Activated CD4-positive, alpha-beta T cell treated with anti-CD3 and anti-CD28 coated beads for 48 hours (primary cell): ENCODE results near the gene CBLN1.
"Not testable (repeated sequence)": the region's sequence is repeated elsewhere in the genome, so short reads cannot be mapped to it uniquely, and the experiment has no call there.

Experiments
- DNase-seq: peaks from one replicate; pipeline ENCODE4 v3.0.0-alpha.2; 2020

CBLN1 gene

DNA sequence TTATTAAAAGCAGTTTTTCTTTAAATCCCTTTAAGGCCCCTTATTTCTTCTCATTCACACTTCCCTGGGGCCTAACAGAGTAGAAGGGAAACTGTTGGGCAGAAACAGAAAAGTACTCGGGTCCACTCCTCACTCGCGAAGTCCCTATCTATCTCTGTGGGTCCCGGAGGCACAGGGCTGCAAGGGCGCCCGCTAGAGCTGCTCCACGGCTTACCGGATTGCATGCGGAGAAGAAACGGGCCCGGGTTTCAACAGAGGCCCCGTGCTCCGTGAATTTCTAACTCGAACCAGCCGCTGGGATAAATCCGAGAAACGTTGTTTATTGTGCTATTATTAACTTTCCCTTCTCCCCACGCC is 4.3 kb downstream of the CBLN1 start:
- DNase-seq = no peak

GRCh38 chr16:49276646-49277385 is 4.8 kb downstream of the CBLN1 start:
- no peak for DNase-seq

DNA sequence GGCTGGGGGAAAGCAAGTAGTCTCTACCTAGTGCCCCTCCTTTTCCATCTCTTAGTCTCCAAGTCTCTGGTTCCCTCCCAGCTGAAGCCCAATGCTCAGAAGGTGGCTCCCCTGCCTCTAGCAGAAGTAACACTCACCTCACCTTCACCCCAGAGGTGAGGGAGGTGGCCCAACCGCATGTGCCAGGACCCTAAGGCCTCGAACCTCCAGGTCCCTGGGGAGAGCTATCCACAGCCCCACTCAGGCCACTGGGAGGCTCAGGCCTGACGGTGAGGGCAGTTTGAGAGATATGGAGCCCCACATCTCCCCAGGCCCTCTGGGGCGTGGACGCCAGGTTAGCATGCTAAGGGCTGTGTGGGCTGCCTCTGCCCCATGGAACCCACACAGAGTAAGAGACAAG is 5.8 kb downstream of the CBLN1 start:
- no peak for DNase-seq

DNA sequence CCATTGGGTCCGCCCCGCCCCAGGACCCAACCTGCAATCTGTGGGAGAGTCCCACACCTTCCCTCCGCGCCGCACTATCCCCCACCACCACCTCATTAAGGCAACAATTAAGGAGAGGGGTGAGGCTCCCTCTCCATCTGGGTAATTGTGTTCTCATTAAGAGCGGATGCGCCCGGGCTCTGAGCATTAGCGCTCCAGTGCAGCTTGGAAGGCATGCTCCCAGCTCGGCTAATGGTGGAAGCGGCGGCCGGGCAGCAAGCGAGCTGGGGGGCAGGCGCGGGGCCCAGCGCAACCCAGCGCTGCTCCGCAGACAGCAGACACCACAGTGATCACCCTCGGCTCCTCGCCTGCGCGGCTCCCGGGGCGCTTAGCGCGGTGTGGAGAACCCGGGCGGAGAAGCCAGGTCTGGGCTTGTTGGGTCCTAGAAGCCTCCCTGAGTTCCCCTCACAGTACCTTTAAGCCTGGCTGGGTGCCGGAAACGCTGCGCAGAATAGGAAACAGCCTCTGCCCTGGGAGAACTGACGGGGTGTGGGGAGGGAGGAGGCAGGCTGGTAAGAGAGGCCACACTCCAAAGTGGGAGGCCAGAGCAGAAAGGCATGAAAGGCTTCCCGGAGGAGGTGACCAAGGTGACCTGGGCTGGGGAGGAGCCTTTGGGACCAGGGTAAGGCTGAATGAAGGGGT is 6.4 kb downstream of the CBLN1 start:
- no peak for DNase-seq

GRCh38 chr16:49274591-49274990 is 7.0 kb downstream of the CBLN1 start:
- DNase-seq = no peak

DNA sequence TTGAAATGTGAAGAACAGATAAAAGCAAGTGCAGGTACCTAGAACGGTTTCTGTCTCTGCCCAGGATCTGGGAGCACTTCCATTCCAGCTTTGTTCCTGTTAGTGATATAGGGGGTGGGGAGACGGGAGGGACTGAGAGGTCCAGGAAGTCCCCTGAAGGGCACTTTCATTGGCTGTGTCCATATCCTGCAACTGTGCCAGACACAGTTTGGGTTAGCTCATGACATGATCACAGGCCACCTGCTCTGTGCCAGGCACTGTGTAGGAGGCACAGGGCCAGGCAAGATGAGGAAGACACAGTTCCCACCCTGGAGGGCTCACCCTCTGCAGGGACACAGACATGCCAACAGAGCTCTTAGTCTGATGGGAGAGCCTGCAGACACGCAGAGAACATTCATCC is 7.9 kb downstream of the CBLN1 start:
- no peak for DNase-seq

GRCh38 chr16:49271363-49271762 is 10.3 kb downstream of the CBLN1 start:
- no peak for DNase-seq

GRCh38 chr16:49269201-49269600 is 12.4 kb downstream of the CBLN1 start:
- no peak for DNase-seq

GRCh38 chr16:49268667-49269066 is 13.0 kb downstream of the CBLN1 start:
- no peak for DNase-seq

DNA sequence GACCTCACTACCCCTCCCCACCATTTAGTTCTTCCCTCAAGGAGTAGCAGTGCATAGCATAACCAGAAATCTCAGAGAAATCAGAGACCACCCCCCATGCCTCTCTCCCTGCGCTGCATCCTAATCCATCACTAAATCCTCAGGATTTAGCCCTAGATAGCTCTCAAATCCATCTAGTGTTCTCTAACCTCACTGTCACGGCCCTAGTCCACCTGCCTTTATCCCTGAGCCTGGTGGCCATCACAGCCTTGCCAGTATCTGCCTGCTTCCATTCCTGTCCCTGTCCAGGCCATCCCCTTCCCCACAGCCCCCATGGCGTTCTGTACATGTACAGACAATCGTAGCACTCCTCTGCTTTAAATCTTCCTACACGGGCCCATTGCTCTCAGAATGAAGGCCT is 19.1 kb downstream of the CBLN1 start:
- no peak for DNase-seq

DNA sequence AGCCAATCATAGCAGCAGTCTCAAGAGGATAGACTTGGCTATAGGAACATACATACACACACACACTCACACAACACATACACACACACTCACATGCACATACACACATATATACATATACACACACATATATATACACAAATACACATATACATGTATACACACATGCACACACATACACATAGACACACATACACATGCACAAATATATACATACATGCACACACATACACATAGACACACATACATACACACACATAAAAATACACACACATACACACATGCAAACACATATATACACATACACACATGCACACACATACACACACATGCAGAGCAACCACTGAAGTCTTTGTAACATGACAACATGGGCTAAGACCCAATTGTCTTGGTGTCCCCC is 19.7 kb downstream of the CBLN1 start:
- DNase-seq = no peak

- no peak for DNase-seq
Measured at GRCh38 chr16:49260956-49261530, 20.6 kb downstream of the CBLN1 start.

GRCh38 chr16:49260253-49260652 is 21.4 kb downstream of the CBLN1 start:
- no peak for DNase-seq

- no peak for DNase-seq
Measured at GRCh38 chr16:49259330-49259729, 22.3 kb downstream of the CBLN1 start.

DNA sequence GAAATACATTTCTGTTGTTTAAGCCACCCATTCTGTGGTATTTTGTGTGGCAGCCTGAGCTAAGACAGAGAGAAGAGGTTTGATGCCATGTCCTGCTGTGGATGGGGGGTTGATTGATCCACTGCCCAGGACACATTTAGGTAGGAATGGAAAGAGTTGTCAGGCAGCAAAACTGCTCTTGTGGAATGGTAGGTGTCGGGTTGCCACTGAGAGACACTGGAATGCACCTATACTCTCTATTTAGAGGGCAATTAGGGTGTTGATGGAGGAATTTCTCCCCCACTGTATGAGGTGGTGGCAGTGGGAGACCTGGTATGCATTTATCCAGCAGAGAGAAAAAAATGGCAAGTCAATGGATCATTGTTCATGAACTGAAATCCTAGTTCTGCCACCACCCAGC is 30.9 kb downstream of the CBLN1 start:
- DNase-seq = no peak

DNA sequence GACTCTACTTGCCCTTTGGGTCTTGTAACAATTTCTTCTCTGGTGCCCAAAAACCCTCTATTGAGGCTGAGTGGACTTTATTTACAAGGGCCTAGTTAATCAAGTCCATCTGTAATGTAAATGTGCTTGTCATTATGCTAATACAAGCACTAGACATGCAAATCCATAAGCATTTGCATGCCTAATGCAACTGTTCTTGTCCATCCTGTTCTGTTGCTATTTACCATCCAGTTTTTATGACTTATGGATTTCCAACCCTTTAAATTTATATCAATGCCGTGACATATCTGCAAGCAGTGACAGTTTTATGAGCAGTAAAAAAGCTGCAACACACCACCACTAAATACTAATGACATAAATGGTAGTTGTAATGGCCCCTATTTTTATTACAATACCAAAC is 33.4 kb downstream of the CBLN1 start:
- no peak for DNase-seq

DNA sequence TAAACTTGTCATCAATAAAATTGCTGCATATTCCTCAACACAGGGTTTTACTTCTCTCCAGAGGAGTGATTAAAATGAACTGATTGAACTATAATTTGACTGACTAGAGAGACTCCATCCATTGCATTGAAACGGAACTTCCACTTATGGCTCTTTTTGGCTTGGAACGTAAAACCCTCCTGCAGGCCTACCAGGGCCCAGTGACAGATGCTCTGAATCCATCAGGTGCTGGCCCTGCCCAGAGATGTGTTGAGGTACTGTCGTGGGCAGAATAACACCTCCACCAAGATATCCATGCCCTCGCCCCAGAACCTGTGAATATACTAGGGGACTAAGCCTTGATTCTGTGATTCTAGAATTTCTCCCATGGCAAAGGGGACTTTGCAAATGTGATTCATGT is 45.4 kb downstream of the CBLN1 start:
- no peak for DNase-seq

GRCh38 chr16:49228335-49228734 is 53.3 kb downstream of the CBLN1 start:
- not testable (repeated sequence) for DNase-seq
